HepG2 (cell line): Measurements from ENCODE around the gene PML. TPM values are rescaled to one million over a fixed set of nuclear protein-coding genes. Genes with fewer than 3 reads are reported as not detected.

Experiments
- CEBPZ ChIP-seq: IDR thresholded peaks from 2 replicates; pipeline ENCODE4 v1.6.1; 2012; ENCODE audit warnings: low read length, improper control_type of control experiment
- CREM ChIP-seq, 2 experiments: sonication (generic) in 1 of 2; formaldehyde crosslinking in 1 of 2; IDR thresholded peaks; 2 replicates each; pipeline versions ENCODE4 v1.4.0 to v1.6.1; 2016 to 2020; ENCODE audit warnings: antibody characterized with exemption in 1 of 2, mild to moderate bottlenecking in 1 of 2, missing genetic modification reagents in 1 of 2
- ESRRA ChIP-seq: sonication (generic); formaldehyde crosslinking; IDR thresholded peaks from 2 replicates; pipeline ENCODE4 v1.5.1; 2020; ENCODE audit warnings: mild to moderate bottlenecking, low read depth, missing genetic modification reagents
- FOXA1 ChIP-seq, 2 experiments: fragments of 450-650 bp in 1 of 2; sonication (generic) in 1 of 2; formaldehyde crosslinking in 1 of 2; IDR thresholded peaks; 2 replicates each; pipeline versions ENCODE4 v1.4.0 to v1.6.1; 2016 to 2020; ENCODE audit warnings: missing genetic modification reagents in 1 of 2
- HDAC6 ChIP-seq: fragments of 200-600 bp; sonication (generic); IDR thresholded peaks from 2 replicates; pipeline ENCODE4 v1.7.0; 2017; ENCODE audit warnings: mild to moderate bottlenecking, antibody characterized with exemption, low read length, low read depth
- HIC2 ChIP-seq: sonication (generic); formaldehyde crosslinking; IDR thresholded peaks from 2 replicates; pipeline ENCODE4 v1.9.0; 2022; ENCODE audit warnings: low read depth, missing genetic modification reagents
- HIVEP1 ChIP-seq: sonication (generic); formaldehyde crosslinking; IDR thresholded peaks from 2 replicates; pipeline ENCODE4 v1.4.0; 2020; ENCODE audit warnings: mild to moderate bottlenecking, missing genetic modification reagents
- MED13 ChIP-seq: sonication (generic); formaldehyde crosslinking; IDR thresholded peaks from 2 replicates; pipeline ENCODE4 v1.5.0; 2020; ENCODE audit warnings: missing genetic modification reagents
- MIER2 ChIP-seq: IDR thresholded peaks from 2 replicates; pipeline ENCODE4 v1.6.1; 2016; ENCODE audit warnings: missing biosample characterization, missing genetic modification reagents
- RARA ChIP-seq: IDR thresholded peaks from 2 replicates; pipeline ENCODE4 v1.6.1; 2016; ENCODE audit warnings: missing genetic modification reagents, missing compliant biosample characterization
- RBM22 ChIP-seq: fragments of 200-400 bp; formaldehyde crosslinking; optimal IDR thresholded peaks from 2 replicates; pipeline ENCODE3; 2017; ENCODE audit warnings: mild to moderate bottlenecking, low read length, moderate library complexity
- SRF ChIP-seq: IDR thresholded peaks from 2 replicates; pipeline ENCODE4 v1.6.1; 2011; ENCODE audit warnings: mild to moderate bottlenecking, low read depth, low read length, moderate library complexity
- TBX2 ChIP-seq: sonication (generic); formaldehyde crosslinking; IDR thresholded peaks from 2 replicates; pipeline ENCODE4 v1.5.0; 2020; ENCODE audit warnings: missing genetic modification reagents, mild to moderate bottlenecking, borderline replicate concordance
- TCF7L2 ChIP-seq: IDR thresholded peaks from 2 replicates; pipeline ENCODE4 v1.6.1; 2011; ENCODE audit warnings: mild to moderate bottlenecking, low read depth, low read length, moderate library complexity
- ZFP41 ChIP-seq: sonication (generic); formaldehyde crosslinking; IDR thresholded peaks from 2 replicates; pipeline ENCODE4 v1.4.0; 2020; ENCODE audit warnings: mild to moderate bottlenecking, missing genetic modification reagents, borderline replicate concordance
- ZMAT3 ChIP-seq: sonication (generic); formaldehyde crosslinking; conservative IDR thresholded peaks from 2 replicates; pipeline ENCODE4 v1.7.0; 2021; ENCODE audit warnings: missing genetic modification reagents
- ZNF225 ChIP-seq: sonication (generic); formaldehyde crosslinking; IDR thresholded peaks from 2 replicates; pipeline ENCODE4 v1.4.0; 2020; ENCODE audit warnings: mild to moderate bottlenecking, missing genetic modification reagents
- ZNF230 ChIP-seq: sonication (generic); formaldehyde crosslinking; IDR thresholded peaks from 2 replicates; pipeline ENCODE4 v1.4.0; 2020; ENCODE audit warnings: mild to moderate bottlenecking, missing genetic modification reagents
- ZNF282 ChIP-seq: fragments of 450-650 bp; IDR thresholded peaks from 2 replicates; pipeline ENCODE4 v1.6.1; 2018; ENCODE audit not compliant: partially characterized antibody
- ZNF343 ChIP-seq: sonication (generic); formaldehyde crosslinking; IDR thresholded peaks from 2 replicates; pipeline ENCODE4 v1.4.0; 2020; ENCODE audit warnings: mild to moderate bottlenecking, missing genetic modification reagents
- ZNF703 ChIP-seq: sonication (generic); formaldehyde crosslinking; IDR thresholded peaks from 2 replicates; pipeline ENCODE4 v1.5.1; 2020; ENCODE audit warnings: missing genetic modification reagents, mild to moderate bottlenecking, moderate library complexity, borderline replicate concordance
- ZSCAN20 ChIP-seq: sonication (generic); formaldehyde crosslinking; IDR thresholded peaks from 2 replicates; pipeline ENCODE4 v1.4.0; 2020; ENCODE audit warnings: missing genetic modification reagents, mild to moderate bottlenecking, borderline replicate concordance
- polyA plus RNA-seq, 8 experiments: library from polyadenylated mRNA; depleted of rRNA in 3 of 8; stranded (reverse) in 7 of 8; unstranded in 1 of 8; fragments of >200 nt; fragmentation: Illumina TruSeq in 4 of 8; extraction: Trizol in 4 of 8; gene quantifications; 2 replicates each; pipeline versions ENCODE4 v1.2.1 to v1.2.3, GENCODE V29; 2011 to 2016; ENCODE audit warnings: low read depth in 4 of 8, missing spikeins in 1 of 8, mixed read lengths in 1 of 8; ENCODE audit not compliant: insufficient read depth in 1 of 8
- total RNA-seq, 5 experiments: library from RNA; depleted of rRNA; stranded (reverse); fragments of >200 nt; fragmentation: Illumina TruSeq; extraction: Trizol; gene quantifications; 2 replicates each; pipeline ENCODE4 v1.2.3, GENCODE V29; 2016; ENCODE audit warnings: low read depth in 1 of 5
- TF ChIP-seq, protein P1 (sequence below): sonication (generic); formaldehyde crosslinking; IDR thresholded peaks from 2 replicates; pipeline ENCODE4 v1.4.0; 2020; ENCODE audit warnings: missing genetic modification reagents, low read depth, mild to moderate bottlenecking, borderline replicate concordance

Gene PML
- total and polyA plus RNA-seq, 2 of the 13 experiments (the other 11 are each of a cell fraction or from before 2014, with no cell fraction given), result 2.9 to 3.9 TPM

- no peak for TF ChIP-seq CEBPZ
- TF ChIP-seq HIVEP1 (CRISPR knock-in tag), result no peak
- no peak for TF ChIP-seq ZNF282
- TF ChIP-seq RBM22, result no peak
- no peak for TF ChIP-seq ZNF230 (CRISPR knock-in tag)
- TF ChIP-seq ZSCAN20 (CRISPR knock-in tag), result no peak
- TF ChIP-seq SRF, result no peak
- TF ChIP-seq ZNF343 (CRISPR knock-in tag), result no peak
- no peak for TF ChIP-seq FOXA1 (IDR thresholded peaks at IDR 0.05)
- no peak for TF ChIP-seq FOXA1 (CRISPR knock-in tag; IDR thresholded peaks at IDR 0.05)
- TF ChIP-seq MIER2 (CRISPR knock-in tag), result no peak
- no peak for TF ChIP-seq RARA (CRISPR knock-in tag)
- no peak for TF ChIP-seq ESRRA (CRISPR knock-in tag)
- no peak for TF ChIP-seq HIC2 (CRISPR knock-in tag)
- no peak for TF ChIP-seq ZMAT3 (CRISPR knock-in tag)
- no peak for TF ChIP-seq CREM (IDR thresholded peaks at IDR 0.05)
- no peak for TF ChIP-seq CREM (CRISPR knock-in tag; IDR thresholded peaks at IDR 0.05)
- no peak for TF ChIP-seq ZFP41 (CRISPR knock-in tag)
- TF ChIP-seq HDAC6, result no peak
- TF ChIP-seq TBX2 (CRISPR knock-in tag), result no peak; the same call in 1 of the 2 replicates
- no peak for TF ChIP-seq ZNF225 (CRISPR knock-in tag)
- TF ChIP-seq, protein P1, sequence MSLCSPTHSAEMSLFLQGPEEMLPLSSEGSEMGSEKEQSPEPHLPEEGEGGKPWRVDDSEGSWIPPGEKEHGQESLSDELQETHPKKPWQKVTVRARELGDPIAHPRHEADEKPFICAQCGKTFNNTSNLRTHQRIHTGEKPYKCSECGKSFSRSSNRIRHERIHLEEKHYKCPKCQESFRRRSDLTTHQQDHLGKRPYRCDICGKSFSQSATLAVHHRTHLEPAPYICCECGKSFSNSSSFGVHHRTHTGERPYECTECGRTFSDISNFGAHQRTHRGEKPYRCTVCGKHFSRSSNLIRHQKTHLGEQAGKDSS, result no peak
- no peak for TF ChIP-seq ZNF703 (CRISPR knock-in tag)
- TF ChIP-seq MED13 (CRISPR knock-in tag), result no peak
- TF ChIP-seq TCF7L2, result no peak
Measured at GRCh38 chr15:73972984-73973682, 21.4 kb upstream of the PML start (continued).
